K562 (cell line): ENCODE results near the gene CFAP251. TPM values are rescaled to one million over a fixed set of nuclear protein-coding genes. Genes with fewer than 3 reads are reported as not detected.
A peak's percentile ranks its signal among the peaks of the same experiment; 100 is the strongest.

Source experiments
- ARHGAP35 ChIP-seq: fragments of 450-650 bp; IDR thresholded peaks from 2 replicates; pipeline ENCODE4 v1.6.1; 2018; ENCODE audit not compliant: partially characterized antibody
- CUX1 ChIP-seq: fragments of 200-800 bp; sonication (Bioruptor generic); IDR thresholded peaks from 2 replicates; pipeline ENCODE4 v1.6.1; 2016; ENCODE audit warnings: missing genetic modification characterization, missing compliant biosample characterization
- DPF2 ChIP-seq: fragments of 450-650 bp; IDR thresholded peaks from 2 replicates; pipeline ENCODE4 v1.6.1; 2016
- NFATC3 ChIP-seq: fragments of 450-650 bp; IDR thresholded peaks from 2 replicates; pipeline ENCODE4 v1.6.1; 2017; ENCODE audit warnings: mild to moderate bottlenecking
- PHF20 ChIP-seq: fragments of 450-650 bp; IDR thresholded peaks from 2 replicates; pipeline ENCODE4 v1.6.1; 2018; ENCODE audit not compliant: partially characterized antibody
- RAD51 ChIP-seq: fragments of 450-650 bp; IDR thresholded peaks from 2 replicates; pipeline ENCODE4 v1.7.1; 2016; ENCODE audit warnings: low read depth, mild to moderate bottlenecking, borderline replicate concordance
- TFE3 ChIP-seq: fragments of 450-650 bp; formaldehyde crosslinking; IDR thresholded peaks from 2 replicates; pipeline ENCODE4 v1.4.0; 2020; ENCODE audit warnings: mild to moderate bottlenecking, mixed read lengths
- ZFP36 ChIP-seq: fragments of 150-350 bp; IDR thresholded peaks from 2 replicates; pipeline ENCODE4 v1.6.1; 2018; ENCODE audit warnings: low read length, low read depth; ENCODE audit not compliant: partially characterized antibody
- ZNF407 ChIP-seq: fragments of 450-650 bp; IDR thresholded peaks from 2 replicates; pipeline ENCODE4 v1.6.1; 2016; ENCODE audit warnings: low read depth
- ZNF830 ChIP-seq: fragments of 250-450 bp; sonication (Bioruptor Pico); IDR thresholded peaks from 2 replicates; pipeline ENCODE4 v1.5.0; 2021; ENCODE audit warnings: mild to moderate bottlenecking
- polyA plus RNA-seq, 8 experiments: library from polyadenylated mRNA; depleted of rRNA in 4 of 8; stranded (reverse) in 5 of 8; unstranded in 3 of 8; fragments of >200 nt; fragmentation: Nextera tagmentation in 2 of 8; fragmentation: Illumina TruSeq in 1 of 8; extraction: Ambion mirVana in 2 of 8; extraction: Trizol in 1 of 8; gene quantifications; 2 replicates each; pipeline versions ENCODE4 v1.2.1 to v1.2.3, GENCODE V29; 2011 to 2014; ENCODE audit warnings: inconsistent platforms in 1 of 8, missing spikeins in 1 of 8
- total RNA-seq, 7 experiments: library from RNA; depleted of rRNA in 6 of 7; stranded (reverse); fragments of >200 nt in 6 of 7; fragmentation: Illumina TruSeq in 2 of 7; extraction: Trizol in 2 of 7; gene quantifications; 2 replicates each; pipeline versions ENCODE4 v1.2.1 to v1.2.3, GENCODE V29; 2011 to 2021; ENCODE audit warnings: low replicate concordance in 1 of 7

The CFAP251 gene
- total and polyA plus RNA-seq, 9 of the 15 experiments (the other 6 are each of a cell fraction or from before 2014, with no cell fraction given), result 16.6 to 31.0 (median 19.1) TPM

GRCh38 chr12:122012184-122012583 is 93.8 kb downstream of the CFAP251 start (continued):
- peak; percentile 33; the same call in 1 of the 2 replicates for TF ChIP-seq ZNF407
- peak; percentile 61 for TF ChIP-seq ZFP36
- no peak for TF ChIP-seq NFATC3
- no peak for TF ChIP-seq PHF20
- TF ChIP-seq ZNF830, result no peak
- no peak for TF ChIP-seq RAD51
- no peak for TF ChIP-seq DPF2
- TF ChIP-seq CUX1 (CRISPR knock-in tag), result no peak
- TF ChIP-seq TFE3 (CRISPR knock-in tag), result no peak
- no peak for TF ChIP-seq ARHGAP35
